Ascending aorta (tissue), 2 donors: ENCODE data around the gene CR1L. TPM values are rescaled to one million over a fixed set of nuclear protein-coding genes. Genes with fewer than 3 reads are reported as not detected.
"Not testable (repeated sequence)": the region's sequence is repeated elsewhere in the genome, so short reads cannot be mapped to it uniquely, and the experiment has no call there.

Source experiments
- DNase-seq, 2 donors: peaks; one replicate each; pipeline ENCODE4 v3.0.0-alpha.2; 2019; ENCODE audit warnings: low spot score in 2 of 2
- H3K27ac ChIP-seq, 2 donors: fragments of 200-600 bp; sonication (generic); one replicate each; pipeline ENCODE4 v1.5.1; 2016 to 2017; ENCODE audit warnings: mild to moderate bottlenecking in 1 of 2
- H3K27me3 ChIP-seq: fragments of 200-600 bp; sonication (generic); one replicate; pipeline ENCODE4 v1.5.1; 2017
- H3K36me3 ChIP-seq, 2 donors: fragments of 200-600 bp; sonication (generic); one replicate each; pipeline ENCODE4 v1.5.1; 2016
- H3K4me1 ChIP-seq, 2 donors: fragments of 200-600 bp; sonication (generic); one replicate each; pipeline ENCODE4 v1.5.1; 2016 to 2017; ENCODE audit warnings: mild to moderate bottlenecking in 1 of 2
- H3K4me3 ChIP-seq, 2 donors: fragments of 200-600 bp; sonication (generic); one replicate each; pipeline ENCODE4 v1.5.1; 2016 to 2017; ENCODE audit warnings: mild to moderate bottlenecking in 1 of 2
- H3K9me3 ChIP-seq, 2 donors: fragments of 200-600 bp; sonication (generic); one replicate each; pipeline ENCODE4 v1.5.1; 2016
- intact Hi-C: fragments of 100-400 bp; cut with DNase I; formaldehyde crosslinking; loops from one replicate; pipeline ENCODE4 v1.15.1; 2023
- total RNA-seq: library from RNA; depleted of rRNA; stranded (reverse); fragments of >200 nt; gene quantifications from one replicate; pipeline ENCODE4 v1.1.0, GENCODE V29; 2016
- TF ChIP-seq, protein P1 (sequence below), 3 experiments: fragments of 200-600 bp in 2 of 3; fragments of 450-650 bp in 1 of 3; sonication (generic) in 2 of 3; IDR thresholded peaks; one replicate each; pipeline ENCODE4 v1.5.1; 2016 to 2019; ENCODE audit warnings: antibody characterized with exemption in 3 of 3, mild to moderate bottlenecking in 1 of 3, moderate library complexity in 1 of 3

CR1L gene
- total RNA-seq, 1 donor from 2014 or later: not detected

DNA sequence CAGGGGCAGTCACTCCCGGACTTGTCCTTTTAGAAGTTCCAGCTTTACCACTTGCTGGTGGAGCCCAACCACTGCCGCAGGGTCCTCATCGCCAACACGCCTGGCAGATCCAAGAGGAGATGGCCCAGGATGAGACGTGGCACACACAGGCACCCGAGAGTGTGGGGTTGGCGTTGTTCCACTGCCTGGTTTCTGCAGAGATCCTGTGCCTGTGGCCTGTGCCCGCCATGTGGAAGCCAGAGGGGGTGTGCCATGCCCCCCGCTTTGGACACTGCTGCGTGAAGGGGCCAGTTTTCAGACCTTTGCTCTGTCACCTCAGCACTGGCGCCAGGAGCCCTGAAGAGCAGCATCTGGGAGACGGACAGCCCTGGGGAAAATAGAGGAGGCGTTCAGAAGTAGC is 117.7 kb downstream of the CR1L start:
- Histone ChIP-seq H3K27me3 (no peaks in the 10 kb centered on the region), H3K36me3 (peaks cover 46 to 63% of the 10 kb centered on the region in 2 donors), H3K4me3 (no peak overlapping the region), H3K4me1 (no peaks in the 10 kb centered on the region), H3K27ac (no peak overlapping the region), H3K9me3 (no peaks in the 10 kb centered on the region)
- no peak for DNase-seq
- TF ChIP-seq, protein P1, sequence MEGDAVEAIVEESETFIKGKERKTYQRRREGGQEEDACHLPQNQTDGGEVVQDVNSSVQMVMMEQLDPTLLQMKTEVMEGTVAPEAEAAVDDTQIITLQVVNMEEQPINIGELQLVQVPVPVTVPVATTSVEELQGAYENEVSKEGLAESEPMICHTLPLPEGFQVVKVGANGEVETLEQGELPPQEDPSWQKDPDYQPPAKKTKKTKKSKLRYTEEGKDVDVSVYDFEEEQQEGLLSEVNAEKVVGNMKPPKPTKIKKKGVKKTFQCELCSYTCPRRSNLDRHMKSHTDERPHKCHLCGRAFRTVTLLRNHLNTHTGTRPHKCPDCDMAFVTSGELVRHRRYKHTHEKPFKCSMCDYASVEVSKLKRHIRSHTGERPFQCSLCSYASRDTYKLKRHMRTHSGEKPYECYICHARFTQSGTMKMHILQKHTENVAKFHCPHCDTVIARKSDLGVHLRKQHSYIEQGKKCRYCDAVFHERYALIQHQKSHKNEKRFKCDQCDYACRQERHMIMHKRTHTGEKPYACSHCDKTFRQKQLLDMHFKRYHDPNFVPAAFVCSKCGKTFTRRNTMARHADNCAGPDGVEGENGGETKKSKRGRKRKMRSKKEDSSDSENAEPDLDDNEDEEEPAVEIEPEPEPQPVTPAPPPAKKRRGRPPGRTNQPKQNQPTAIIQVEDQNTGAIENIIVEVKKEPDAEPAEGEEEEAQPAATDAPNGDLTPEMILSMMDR (IDR thresholded peaks at IDR 0.05): no peak
- intact Hi-C loops: no loop called here

DNA sequence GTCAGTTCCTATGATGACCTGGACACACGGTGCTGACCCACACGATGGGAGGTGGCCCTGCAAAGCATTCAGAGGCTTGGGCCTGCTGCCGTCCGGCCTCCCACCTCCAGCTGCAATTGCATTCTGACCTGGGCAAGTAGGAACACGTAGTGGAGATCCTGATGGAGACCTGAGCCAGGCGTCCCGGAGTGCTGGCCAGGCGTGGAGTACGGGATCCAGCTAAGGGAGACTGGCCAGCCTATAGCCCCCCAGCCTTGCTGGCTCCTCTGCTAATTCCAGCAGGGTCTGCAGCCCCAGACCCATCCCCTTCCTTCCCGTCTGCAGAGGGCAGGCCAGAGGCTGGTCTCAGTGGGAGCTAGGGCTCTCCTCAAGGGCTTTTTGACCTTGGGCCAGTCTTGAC is 118.2 kb downstream of the CR1L start:
- H3K4me3 ChIP-seq: no peak overlapping the region
- no peaks in the 10 kb centered on the region for H3K4me1 ChIP-seq
- no peak for DNase-seq
- peaks cover 46 to 59% of the 10 kb centered on the region in 2 donors for H3K36me3 ChIP-seq
- TF ChIP-seq, protein P1 (IDR thresholded peaks at IDR 0.05): no peak
- H3K9me3 ChIP-seq: no peaks in the 10 kb centered on the region
- H3K27ac ChIP-seq: no peak overlapping the region
- intact Hi-C loops: no loop called here
- H3K27me3 ChIP-seq: no peaks in the 10 kb centered on the region

DNA sequence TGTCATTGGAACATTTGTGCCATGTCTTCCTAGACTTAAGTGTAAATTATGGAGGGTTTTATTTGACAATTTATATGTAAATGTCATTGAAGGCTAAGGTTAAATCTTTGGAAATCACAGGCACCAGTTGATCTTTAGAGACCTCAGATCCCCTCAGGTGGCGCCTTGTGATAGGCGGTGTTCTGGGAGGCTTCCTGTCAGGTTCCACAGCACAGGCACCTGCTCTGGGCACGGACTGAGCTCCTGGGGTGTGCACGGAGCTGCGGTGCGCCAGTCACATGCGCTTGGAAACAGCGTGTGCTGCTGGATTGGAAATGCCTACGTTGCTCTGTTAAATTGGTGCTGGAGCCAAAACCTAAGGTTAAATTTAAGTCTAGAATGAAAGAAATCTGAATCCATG is 119.0 kb downstream of the CR1L start:
- no peaks in the 10 kb centered on the region for H3K9me3 ChIP-seq
- no peaks in the 10 kb centered on the region for H3K27me3 ChIP-seq
- no peak overlapping the region for H3K27ac ChIP-seq
- no peak overlapping the region for H3K4me3 ChIP-seq
- TF ChIP-seq, protein P1 (IDR thresholded peaks at IDR 0.05): no peak
- DNase-seq: no peak
- H3K4me1 ChIP-seq: no peaks in the 10 kb centered on the region
- intact Hi-C loops: no loop called here
- peaks cover 46 to 57% of the 10 kb centered on the region in 2 donors for H3K36me3 ChIP-seq

DNA sequence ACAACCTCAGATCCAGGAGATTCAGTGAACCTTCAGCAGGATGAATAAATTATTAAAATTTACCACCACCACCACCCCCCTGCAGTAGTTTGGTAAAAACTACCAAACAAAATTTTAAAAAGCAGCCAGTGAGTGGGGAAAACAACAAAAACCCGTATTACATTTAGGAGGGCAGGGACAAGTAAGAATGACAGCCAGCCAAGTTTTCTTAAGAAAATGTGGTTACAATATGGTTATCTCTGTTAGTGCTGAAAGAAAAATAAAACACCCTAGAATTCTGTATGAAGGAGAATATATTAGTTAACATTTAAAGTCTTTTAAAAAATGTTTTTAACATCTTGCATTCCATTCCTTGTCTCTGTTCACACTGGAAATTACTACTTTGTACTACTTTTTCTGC is 121.6 kb downstream of the CR1L start:
- intact Hi-C loops: no loop called here
- DNase-seq: no peak
- peaks cover 33 to 52% of the 10 kb centered on the region in 2 donors for H3K36me3 ChIP-seq
- H3K4me1 ChIP-seq: no peaks in the 10 kb centered on the region
- no peak overlapping the region for H3K4me3 ChIP-seq
- H3K27ac ChIP-seq: no peak overlapping the region
- H3K9me3 ChIP-seq: peaks cover 0 to 5% of the 10 kb centered on the region in 2 donors
- TF ChIP-seq, protein P1 (IDR thresholded peaks at IDR 0.05): no peak
- no peaks in the 10 kb centered on the region for H3K27me3 ChIP-seq

DNA sequence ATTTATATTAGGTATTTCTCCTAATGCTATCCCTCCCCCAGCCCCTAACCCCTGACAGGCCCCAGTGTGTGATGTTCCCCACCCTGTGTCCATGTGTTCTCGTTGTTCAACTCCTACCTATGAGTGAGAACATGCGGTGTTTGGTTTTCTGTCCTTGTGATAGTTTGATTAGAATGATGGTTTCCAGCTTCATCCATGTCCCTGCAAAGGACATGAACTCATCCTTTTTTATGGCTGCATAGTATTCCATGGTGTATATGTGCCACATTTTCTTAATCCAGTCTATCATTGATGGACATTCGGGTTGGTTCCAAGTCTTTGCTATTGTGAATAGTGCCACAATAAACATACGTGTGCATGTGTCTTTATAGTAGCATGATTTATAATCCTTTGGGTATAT is 125.6 kb downstream of the CR1L start:
- H3K27me3 ChIP-seq, H3K4me3 ChIP-seq, DNase-seq, H3K4me1 ChIP-seq, H3K27ac ChIP-seq, intact Hi-C loops: not testable (repeated sequence)
- Histone ChIP-seq H3K9me3 (peaks cover 0 to 10% of the 10 kb centered on the region in 2 donors), H3K36me3 (peaks cover 7 to 44% of the 10 kb centered on the region in 2 donors)

Other genes with a start within 250 kb of the CR1L start
- not detected for gene CR2, start 190.8 kb upstream of the CR1L start, total RNA-seq
- gene CR1, start 149.0 kb upstream of the CR1L start, total RNA-seq: 8.4 TPM
- 64.5 TPM for gene CD46, start 106.9 kb downstream of the CR1L start, total RNA-seq